Astrocyte (in vitro differentiated cells and primary cell): ENCODE results near the gene TEX19.
"Not testable (repeated sequence)": the region's sequence is repeated elsewhere in the genome, so short reads cannot be mapped to it uniquely, and the experiment has no call there.

Experiments
- CTCF ChIP-seq: IDR thresholded peaks from 2 replicates; pipeline ENCODE4 v1.5.1; 2011; ENCODE audit warnings: low read depth, mild to moderate bottlenecking, inconsistent platforms, low read length, moderate library complexity; ENCODE audit not compliant: insufficient read depth
- EZH2 ChIP-seq: IDR thresholded peaks from 2 replicates; pipeline ENCODE4 v1.6.1; 2012; ENCODE audit warnings: mild to moderate bottlenecking, low read length, inconsistent platforms; ENCODE audit not compliant: insufficient read depth

- not testable (repeated sequence) for TF ChIP-seq CTCF, EZH2
These were observed 18.2 kb downstream of the TEX19 start for GRCh38 chr17:82377294-82377693.
